Thyroid gland (tissue), 4 donors: ENCODE results near the gene ATF7IP.

Experiments used
- CTCF ChIP-seq, 6 experiments: fragments of 200-600 bp in 3 of 6; fragments of 450-650 bp in 3 of 6; sonication (generic) in 3 of 6; IDR thresholded peaks; one replicate each; pipeline ENCODE4 v1.5.1; 2016 to 2019; ENCODE audit warnings: antibody characterized with exemption in 6 of 6, mild to moderate bottlenecking in 2 of 6, inconsistent platforms in 1 of 6, moderate library complexity in 1 of 6
- POLR2A ChIP-seq, 2 donors: fragments of 450-650 bp; IDR thresholded peaks; one replicate each; pipeline ENCODE4 v1.6.1; 2017; ENCODE audit warnings: antibody characterized with exemption in 2 of 2, mild to moderate bottlenecking in 2 of 2, moderate library complexity in 1 of 2

- TF ChIP-seq CTCF (IDR thresholded peaks at IDR 0.05): no peak
- TF ChIP-seq POLR2A (IDR thresholded peaks at IDR 0.05): no peak
Measured at GRCh38 chr12:14373217-14373616, 7.7 kb downstream of the ATF7IP start.
